ENCODE measurements around the gene NEDD8. TPM values are rescaled to one million over a fixed set of nuclear protein-coding genes. Genes with fewer than 3 reads are reported as not detected.

NEDD8 gene
- total RNA-seq, 1 donor from 2014 or later = 156 TPM

GRCh38 chr14:24190416-24190815 lies 41.8 kb downstream of the NEDD8 start:
- H3K4me1 Mint-ChIP-seq = peaks cover 28% of the 10 kb centered on the region
- no peak overlapping the region for H3K27ac Mint-ChIP-seq
- TF ChIP-seq CTCF (IDR thresholded peaks at IDR 0.05; ENCODE audit: unreplicated experiment) = no peak
- no peak for DNase-seq (ENCODE audit: low spot score in 2 of 2, unreplicated experiment in 2 of 2)
- peaks cover 20% of the 10 kb centered on the region for H3K36me3 Mint-ChIP-seq
- no peak overlapping the region for H3K4me3 Mint-ChIP-seq
- no peaks in the 10 kb centered on the region for H3K27me3 Mint-ChIP-seq (ENCODE audit: low read depth)
- H3K9me3 Mint-ChIP-seq = no peaks in the 10 kb centered on the region

GRCh38 chr14:24189460-24189859 lies 42.7 kb downstream of the NEDD8 start:
- H3K27me3 Mint-ChIP-seq (ENCODE audit: low read depth) = no peaks in the 10 kb centered on the region
- peaks cover 20% of the 10 kb centered on the region for H3K36me3 Mint-ChIP-seq
- H3K4me3 Mint-ChIP-seq = peak overlapping the region; percentile 87
- peak overlapping the region; percentile 93 for H3K27ac Mint-ChIP-seq
- DNase-seq (ENCODE audit: low spot score in 2 of 2, unreplicated experiment in 2 of 2) = no peak
- H3K9me3 Mint-ChIP-seq = no peaks in the 10 kb centered on the region
- H3K4me1 Mint-ChIP-seq = peaks cover 23% of the 10 kb centered on the region
- TF ChIP-seq CTCF (IDR thresholded peaks at IDR 0.05; ENCODE audit: unreplicated experiment) = no peak

- Mint-ChIP-seq H3K36me3 (peaks cover 20% of the 10 kb centered on the region), H3K4me3 (peak overlapping the region; percentile 87), H3K27ac (peak overlapping the region; percentile 93), H3K27me3 (ENCODE audit: low read depth) (no peaks in the 10 kb centered on the region), H3K4me1 (peaks cover 19% of the 10 kb centered on the region), H3K9me3 (no peaks in the 10 kb centered on the region)
- DNase-seq (ENCODE audit: low spot score in 2 of 2, unreplicated experiment in 2 of 2) = no peak
- TF ChIP-seq CTCF (IDR thresholded peaks at IDR 0.05; ENCODE audit: unreplicated experiment) = no peak
These were observed 43.1 kb downstream of the NEDD8 start for GRCh38 chr14:24189059-24189375.

GRCh38 chr14:24188251-24189058 lies 43.7 kb downstream of the NEDD8 start, which contains the start of gene IPO4:
TSS of gene IPO4 (minus strand) at chr14:24188816. CDS start at chr14:24188787, 29 bp downstream.
- H3K27me3 Mint-ChIP-seq (ENCODE audit: low read depth) = no peaks in the 10 kb centered on the region
- TF ChIP-seq CTCF (IDR thresholded peaks at IDR 0.05; ENCODE audit: unreplicated experiment) = no peak
- no peaks in the 10 kb centered on the region for H3K9me3 Mint-ChIP-seq
- peak; percentile 85 to 91 for DNase-seq (ENCODE audit: low spot score in 2 of 2, unreplicated experiment in 2 of 2)
- peak within 1 kb of the TSS; percentile 87 for H3K4me3 Mint-ChIP-seq
- peak within 1 kb of the TSS; percentile 93 for H3K27ac Mint-ChIP-seq
- H3K36me3 Mint-ChIP-seq = peaks cover 22% of the 10 kb centered on the region
- peaks cover 17% of the 10 kb centered on the region for H3K4me1 Mint-ChIP-seq

- Mint-ChIP-seq H3K9me3 (no peaks in the 10 kb centered on the region), H3K27ac (peak overlapping the region; percentile 93), H3K4me3 (peak overlapping the region; percentile 87)
These were observed 44.6 kb downstream of the NEDD8 start for GRCh38 chr14:24187539-24187915.

More at GRCh38 chr14:24187539-24187915, 44.6 kb downstream of the NEDD8 start:
- Mint-ChIP-seq H3K4me1 (peaks cover 17% of the 10 kb centered on the region), H3K27me3 (ENCODE audit: low read depth) (no peaks in the 10 kb centered on the region), H3K36me3 (peaks cover 18% of the 10 kb centered on the region)
- DNase-seq (ENCODE audit: low spot score in 2 of 2, unreplicated experiment in 2 of 2) = no peak
- no peak for TF ChIP-seq CTCF (IDR thresholded peaks at IDR 0.05; ENCODE audit: unreplicated experiment)
